GM12878 (cell line): ENCODE data around the gene PLEKHG1. TPM values are rescaled to one million over a fixed set of nuclear protein-coding genes. Genes with fewer than 3 reads are reported as not detected.

Experiments used
- ATAC-seq: fragments of 200-7000 bp; cut with Tn5 transposase; 3 replicates; pipeline ENCODE4 v1.9.1; 2020; ENCODE audit warnings: mild to moderate bottlenecking, moderate library complexity
- BruUV-seq: library from RNA; stranded (reverse); fragments of 400-500 nt; replicated peaks from 2 replicates; lab custom pipeline; 2021; lab: Mats Ljungman, UMichigan
- CTCF ChIA-PET: fragments of 300-600 bp; sonication (Branson Sonifier 250); formaldehyde crosslinking; extraction: SDS; loops from one replicate; lab custom pipeline; 2021; ENCODE audit warnings: inconsistent platforms; lab: Yijun Ruan, JAX
- POLR2A ChIA-PET: fragments of 350-600 bp; formaldehyde crosslinking; extraction: SDS; loops from one replicate; lab custom pipeline; 2021; ENCODE audit warnings: inconsistent platforms; lab: Charles Lee
- RAD21 ChIA-PET: fragments of 300-600 bp; sonication (Branson Sonifier 250); formaldehyde crosslinking; loops from one replicate; lab custom pipeline; 2023; ENCODE audit warnings: antibody characterized with exemption; ENCODE audit not compliant: unreplicated experiment; lab: Charles Lee
- SMC1A ChIA-PET: fragments of 300-600 bp; sonication (Branson Sonifier 250); formaldehyde crosslinking; loops from one replicate; lab custom pipeline; 2023; ENCODE audit not compliant: unreplicated experiment, uncharacterized antibody; lab: Charles Lee
- DNase-seq: peaks from one replicate; pipeline ENCODE4 v3.0.0-alpha.2; 2011; ENCODE audit warnings: low read depth, low spot score
- FAIRE-seq: peaks from 3 replicates; lab custom pipeline; 2011; peaks lifted over from hg19 to GRCh38; lab: Jason Lieb, UNC
- H2AFZ ChIP-seq: 2 replicates; pipeline ENCODE4 v1.6.0; 2011; ENCODE audit warnings: low read depth, low read length, control low read depth; ENCODE audit not compliant: control insufficient read depth
- H3K27ac ChIP-seq: 2 replicates; pipeline ENCODE4 v1.5.1; 2011; ENCODE audit warnings: control low read depth; ENCODE audit not compliant: control insufficient read depth, insufficient read depth
- H3K27me3 ChIP-seq, 2 experiments: replicated peaks in 1 of 2; 2 replicates each; pipeline versions ENCODE4 v1.6.0 to v1.6.1; 2011; ENCODE audit warnings: low read length in 1 of 2; ENCODE audit not compliant: control insufficient read depth in 2 of 2, insufficient read depth in 2 of 2
- H3K36me3 ChIP-seq, 2 experiments: 2 replicates each; pipeline ENCODE4 v1.5.1; 2011; ENCODE audit warnings: low read length in 1 of 2; ENCODE audit not compliant: control insufficient read depth in 2 of 2, insufficient read depth in 2 of 2
- H3K4me1 ChIP-seq: 2 replicates; pipeline ENCODE4 v1.6.1; 2011; ENCODE audit warnings: mild to moderate bottlenecking, low read length, moderate library complexity, mixed read lengths; ENCODE audit not compliant: control insufficient read depth, insufficient read depth
- H3K4me2 ChIP-seq: 2 replicates; pipeline ENCODE4 v1.6.0; 2011; ENCODE audit warnings: control low read depth; ENCODE audit not compliant: control insufficient read depth, insufficient read depth
- H3K4me3 ChIP-seq: fragments of 200-600 bp; sonication (generic); 2 replicates; pipeline ENCODE4 v1.5.1; 2016
- H3K79me2 ChIP-seq: 2 replicates; pipeline ENCODE4 v1.6.0; 2011; ENCODE audit warnings: low read length; ENCODE audit not compliant: control insufficient read depth, insufficient read depth
- H3K9ac ChIP-seq: 2 replicates; pipeline ENCODE4 v1.8.0; 2011; ENCODE audit warnings: low read length, control low read depth, mixed read lengths; ENCODE audit not compliant: control insufficient read depth, insufficient read depth
- H3K9me3 ChIP-seq: replicated peaks from 3 replicates; pipeline ENCODE4 v1.5.1; 2011; ENCODE audit warnings: mild to moderate bottlenecking, low read length; ENCODE audit not compliant: control insufficient read depth, insufficient read depth
- H4K20me1 ChIP-seq: 2 replicates; pipeline ENCODE4 v1.6.0; 2011; ENCODE audit not compliant: control insufficient read depth, insufficient read depth
- BCLAF1 ChIP-seq: fragments of 450-650 bp; IDR thresholded peaks from 2 replicates; pipeline ENCODE4 v1.6.1; 2017; ENCODE audit warnings: antibody characterized with exemption, mild to moderate bottlenecking, moderate library complexity
- CBX5 ChIP-seq: sonication (generic); IDR thresholded peaks from 2 replicates; pipeline ENCODE4 v1.6.1; 2016; ENCODE audit warnings: low read depth, moderate library complexity, mild to moderate bottlenecking, inconsistent platforms
- CEBPZ ChIP-seq: fragments of 150-350 bp; IDR thresholded peaks from 2 replicates; pipeline ENCODE4 v1.6.1; 2016; ENCODE audit warnings: low read depth, low read length
- POLR2AphosphoS2 ChIP-seq: IDR thresholded peaks from 2 replicates; pipeline ENCODE4 v1.6.1; 2011; ENCODE audit warnings: low read depth, mild to moderate bottlenecking, low read length, improper control_type of control experiment, moderate library complexity
- SMAD1 ChIP-seq: fragments of 450-650 bp; IDR thresholded peaks from 2 replicates; pipeline ENCODE4 v1.6.1; 2018; ENCODE audit warnings: mild to moderate bottlenecking, low read depth; ENCODE audit not compliant: partially characterized antibody
- SMARCA5 ChIP-seq: fragments of 450-650 bp; IDR thresholded peaks from 2 replicates; pipeline ENCODE4 v1.6.1; 2017; ENCODE audit warnings: mild to moderate bottlenecking
- SUZ12 ChIP-seq: fragments of 200-600 bp; sonication (generic); IDR thresholded peaks from one replicate; pipeline ENCODE4 v1.6.1; 2018; ENCODE audit warnings: antibody characterized with exemption, mild to moderate bottlenecking; ENCODE audit not compliant: unreplicated experiment
- USF1 ChIP-seq: IDR thresholded peaks from 2 replicates; pipeline ENCODE4 v1.6.1; 2011; ENCODE audit warnings: borderline replicate concordance, low read depth, mild to moderate bottlenecking, moderate library complexity, mixed read lengths, low read length; ENCODE audit not compliant: insufficient read depth; ENCODE audit errors: extremely low read length
- ZBTB4 ChIP-seq: fragments of 450-650 bp; formaldehyde crosslinking; IDR thresholded peaks from 2 replicates; pipeline ENCODE4 v1.4.0; 2022; ENCODE audit warnings: mild to moderate bottlenecking, moderate library complexity
- ZSCAN29 ChIP-seq: fragments of 450-650 bp; IDR thresholded peaks from 2 replicates; pipeline ENCODE4 v1.6.1; 2017; ENCODE audit warnings: mild to moderate bottlenecking, moderate library complexity
- WGBS: methylation state at CpG from one replicate; pipeline ENCODE4 v1.1.6; 2016; ENCODE audit warnings: low lambda C conversion rate; ENCODE audit not compliant: insufficient replicate concordance, insufficient coverage; ENCODE audit errors: missing lambda C conversion rate; 5-methylcytosine and 5-hydroxymethylcytosine counted together
- in situ Hi-C: fragments of 300-500 bp; cut with MboI; formaldehyde crosslinking; loops from 9 replicates; pipeline ENCODE4 v1.14.3; 2018; ENCODE audit warnings: mixed read lengths
- intact Hi-C: fragments of 100-400 bp; cut with micrococcal nuclease; formaldehyde crosslinking; loops from one replicate; pipeline ENCODE4 v1.14.2; 2022; ENCODE audit not compliant: unreplicated experiment
- polyA plus RNA-seq, 11 experiments: library from polyadenylated mRNA; depleted of rRNA in 4 of 11; unstranded in 6 of 11; stranded (reverse) in 5 of 11; fragments of >200 nt; fragmentation: Nextera tagmentation in 4 of 11; fragmentation: Illumina TruSeq in 1 of 11; extraction: Ambion mirVana in 4 of 11; extraction: Trizol in 1 of 11; gene quantifications; 1 replicate in 1 of 11; 2 replicates in 10 of 11; pipeline versions ENCODE4 v1.2.1 to v1.2.3, GENCODE V29; 2011 to 2016; ENCODE audit warnings: inconsistent platforms in 2 of 11, missing spikeins in 2 of 11, low read depth in 1 of 11
- total RNA-seq, 4 experiments: library from RNA; depleted of rRNA in 3 of 4; stranded (reverse); fragments of >200 nt in 3 of 4; fragmentation: Illumina TruSeq in 1 of 4; extraction: Trizol in 1 of 4; gene quantifications; 2 replicates each; pipeline versions ENCODE4 v1.2.1 to v1.2.3, GENCODE V29; 2013 to 2021

Gene PLEKHG1
- total and polyA plus RNA-seq, 10 of the 15 experiments (the other 5 are each of a cell fraction or from before 2014, with no cell fraction given), result 0.77 to 17.2 (median 4.9) TPM

GRCh38 chr6:150620244-150620643 lies 20.6 kb downstream of the PLEKHG1 start:
- Histone ChIP-seq H2AFZ (no peak overlapping the region), H3K4me1 (peaks cover 15% of the 10 kb centered on the region), H3K9me3 (no peaks in the 10 kb centered on the region), H3K79me2 (no peaks in the 10 kb centered on the region), H3K27me3 (no peaks in the 10 kb centered on the region), H3K4me2 (no peak overlapping the region), H3K27ac (no peak overlapping the region), H3K4me3 (no peak overlapping the region), H4K20me1 (no peaks in the 10 kb centered on the region), H3K9ac (no peak overlapping the region), H3K36me3 (no peaks in the 10 kb centered on the region)
- WGBS, result 67% methylated on average over 3 of the region's 3 CpGs
- ATAC-seq (no peak), DNase-seq (no peak), FAIRE-seq (no peak)
- in situ Hi-C loops (no loop called here), intact Hi-C loops (no loop called here)
- ChIA-PET SMC1A (interaction anchor here (1.9 to 2.5 kb wide), 2 partner anchors 13 to 66 kb away, joined by 6 to 11 read pairs; no protein-coding TSS in a partner anchor), POLR2A (interaction anchor here (0.6 to 1.4 kb wide), 2 partner anchors 13 to 852 kb away, joined by 3 read pairs; no protein-coding TSS in a partner anchor), RAD21 (no interaction called here), CTCF (interaction anchor here (0.5 to 1.1 kb wide), 3 partner anchors 11 to 198 kb away, joined by 3 read pairs; no protein-coding TSS in a partner anchor)
- BruUV-seq, result no TSS peak
- TF ChIP-seq ZBTB4 (CRISPR knock-in tag), result no peak
- no peak for TF ChIP-seq USF1
- no peak for TF ChIP-seq POLR2AphosphoS2
- no peak for TF ChIP-seq ZSCAN29
- TF ChIP-seq CEBPZ, result no peak
- TF ChIP-seq SMAD1, result no peak
- TF ChIP-seq CBX5, result no peak
- no peak for TF ChIP-seq SMARCA5
- no peak for TF ChIP-seq SUZ12
- TF ChIP-seq BCLAF1, result no peak
